Measurements from ENCODE around the gene TMEM200B. TPM values are rescaled to one million over a fixed set of nuclear protein-coding genes. Genes with fewer than 3 reads are reported as not detected.

TMEM200B gene
- total RNA-seq, 3 donors from 2014 or later = 0.61 to 1.7 (median 1.0) TPM

- ATAC-seq (peak; percentile 61 to 68), DNase-seq (peak; percentile 40)
- H3K4me1 Mint-ChIP-seq (ENCODE audit: low read depth) = peaks cover 5% of the 10 kb centered on the region
- no peaks in the 10 kb centered on the region for H3K9me3 Mint-ChIP-seq
- peak overlapping the region; percentile 79 for H3K4me3 Mint-ChIP-seq
- peaks cover 23% of the 10 kb centered on the region for H3K27me3 Mint-ChIP-seq (ENCODE audit: low read depth)
- H3K36me3 Mint-ChIP-seq (ENCODE audit: insufficient read depth) = peaks cover 2% of the 10 kb centered on the region
Measured at GRCh38 chr1:29124366-29125236, 898 bp upstream of the TMEM200B start.

GRCh38 chr1:29123053-29123886 is 433 bp downstream of the TMEM200B start:
- peaks cover 5% of the 10 kb centered on the region for H3K4me1 Mint-ChIP-seq (ENCODE audit: low read depth)
- ATAC-seq = peak in 1 of 2 donors; percentile 2
- no peaks in the 10 kb centered on the region for H3K9me3 Mint-ChIP-seq
- no peak for DNase-seq
- peaks cover 23% of the 10 kb centered on the region for H3K27me3 Mint-ChIP-seq (ENCODE audit: low read depth)
- H3K36me3 Mint-ChIP-seq (ENCODE audit: insufficient read depth) = peaks cover 7% of the 10 kb centered on the region
- H3K4me3 Mint-ChIP-seq = peak overlapping the region; percentile 76

GRCh38 chr1:29122682-29123052 is 1.0 kb downstream of the TMEM200B start:
- no peaks in the 10 kb centered on the region for H3K9me3 Mint-ChIP-seq
- no peak for ATAC-seq
- H3K4me1 Mint-ChIP-seq (ENCODE audit: low read depth) = peaks cover 5% of the 10 kb centered on the region
- H3K36me3 Mint-ChIP-seq (ENCODE audit: insufficient read depth) = peaks cover 9% of the 10 kb centered on the region
- H3K4me3 Mint-ChIP-seq = peak overlapping the region; percentile 76
- peaks cover 23% of the 10 kb centered on the region for H3K27me3 Mint-ChIP-seq (ENCODE audit: low read depth)
- no peak for DNase-seq

- no peak for ATAC-seq
- Mint-ChIP-seq H3K36me3 (ENCODE audit: insufficient read depth) (peaks cover 14% of the 10 kb centered on the region), H3K27me3 (ENCODE audit: low read depth) (peaks cover 23% of the 10 kb centered on the region), H3K9me3 (no peaks in the 10 kb centered on the region), H3K4me3 (peak overlapping the region; percentile 54), H3K4me1 (ENCODE audit: low read depth) (peaks cover 5% of the 10 kb centered on the region)
- no peak for DNase-seq
Measured at GRCh38 chr1:29121936-29122681, 1.6 kb downstream of the TMEM200B start.

- peaks cover 5% of the 10 kb centered on the region for H3K4me1 Mint-ChIP-seq (ENCODE audit: low read depth)
- peaks cover 23% of the 10 kb centered on the region for H3K27me3 Mint-ChIP-seq (ENCODE audit: low read depth)
- DNase-seq (no peak), ATAC-seq (peak; percentile 9)
- peak overlapping the region; percentile 40 for H3K4me3 Mint-ChIP-seq
- peaks cover 16% of the 10 kb centered on the region for H3K36me3 Mint-ChIP-seq (ENCODE audit: insufficient read depth)
- H3K9me3 Mint-ChIP-seq = no peaks in the 10 kb centered on the region
Measured at GRCh38 chr1:29121516-29121935, 2.2 kb downstream of the TMEM200B start.

- peaks cover 21% of the 10 kb centered on the region for H3K27me3 Mint-ChIP-seq (ENCODE audit: low read depth)
- H3K36me3 Mint-ChIP-seq (ENCODE audit: insufficient read depth) = peaks cover 20% of the 10 kb centered on the region
- H3K4me3 Mint-ChIP-seq = no peak overlapping the region
- ATAC-seq (peak; percentile 67 to 75), DNase-seq (peak; percentile 59)
- no peaks in the 10 kb centered on the region for H3K9me3 Mint-ChIP-seq
- H3K4me1 Mint-ChIP-seq (ENCODE audit: low read depth) = peaks cover 5% of the 10 kb centered on the region
Measured at GRCh38 chr1:29120947-29121485, 2.7 kb downstream of the TMEM200B start.

- DNase-seq (no peak), ATAC-seq (no peak)
- Mint-ChIP-seq H3K9me3 (no peaks in the 10 kb centered on the region), H3K36me3 (ENCODE audit: insufficient read depth) (peaks cover 20% of the 10 kb centered on the region), H3K4me1 (ENCODE audit: low read depth) (peaks cover 4% of the 10 kb centered on the region), H3K4me3 (no peak overlapping the region), H3K27me3 (ENCODE audit: low read depth) (peaks cover 15% of the 10 kb centered on the region)
Measured at GRCh38 chr1:29120367-29120766, 3.3 kb downstream of the TMEM200B start.

- Mint-ChIP-seq H3K36me3 (ENCODE audit: insufficient read depth) (peaks cover 21% of the 10 kb centered on the region), H3K27me3 (ENCODE audit: low read depth) (peaks cover 13% of the 10 kb centered on the region), H3K4me3 (no peak overlapping the region), H3K9me3 (no peaks in the 10 kb centered on the region), H3K4me1 (ENCODE audit: low read depth) (peaks cover 4% of the 10 kb centered on the region)
- no peak for ATAC-seq
- DNase-seq = no peak
Measured at GRCh38 chr1:29119121-29119929, 4.4 kb downstream of the TMEM200B start.

- Mint-ChIP-seq H3K4me1 (ENCODE audit: low read depth) (no peaks in the 10 kb centered on the region), H3K27me3 (ENCODE audit: low read depth) (peaks cover 9% of the 10 kb centered on the region), H3K4me3 (no peak overlapping the region), H3K9me3 (no peaks in the 10 kb centered on the region), H3K36me3 (ENCODE audit: insufficient read depth) (peaks cover 35% of the 10 kb centered on the region)
- ATAC-seq (no peak), DNase-seq (no peak)
Measured at GRCh38 chr1:29117381-29117780, 6.3 kb downstream of the TMEM200B start.

- Mint-ChIP-seq H3K9me3 (no peaks in the 10 kb centered on the region), H3K4me1 (ENCODE audit: low read depth) (no peaks in the 10 kb centered on the region), H3K36me3 (ENCODE audit: insufficient read depth) (peaks cover 41% of the 10 kb centered on the region), H3K4me3 (no peak overlapping the region), H3K27me3 (ENCODE audit: low read depth) (no peaks in the 10 kb centered on the region)
- DNase-seq (no peak), ATAC-seq (no peak)
Measured at GRCh38 chr1:29114654-29115053, 9.0 kb downstream of the TMEM200B start.

GRCh38 chr1:29113413-29114117 is 10.1 kb downstream of the TMEM200B start:
- H3K4me3 Mint-ChIP-seq = no peak overlapping the region
- H3K4me1 Mint-ChIP-seq (ENCODE audit: low read depth) = no peaks in the 10 kb centered on the region
- H3K27me3 Mint-ChIP-seq (ENCODE audit: low read depth) = no peaks in the 10 kb centered on the region
- ATAC-seq = no peak
- H3K9me3 Mint-ChIP-seq = no peaks in the 10 kb centered on the region
- H3K36me3 Mint-ChIP-seq (ENCODE audit: insufficient read depth) = peaks cover 41% of the 10 kb centered on the region
- DNase-seq = no peak

GRCh38 chr1:29112705-29113412 is 10.8 kb downstream of the TMEM200B start:
- Mint-ChIP-seq H3K36me3 (ENCODE audit: insufficient read depth) (peaks cover 37% of the 10 kb centered on the region), H3K4me1 (ENCODE audit: low read depth) (no peaks in the 10 kb centered on the region), H3K27me3 (ENCODE audit: low read depth) (no peaks in the 10 kb centered on the region), H3K4me3 (no peak overlapping the region), H3K9me3 (no peaks in the 10 kb centered on the region)
- no peak for DNase-seq
- ATAC-seq = no peak
